GM21447 (cell line): Measurements from ENCODE around the gene SLC30A7.

Experiments
- ATAC-seq: cut with Tn5 transposase; IDR thresholded peaks from one replicate; pipeline ENCODE4 v1.9.1; 2021; ENCODE audit not compliant: unreplicated experiment

The SLC30A7 gene

DNA sequence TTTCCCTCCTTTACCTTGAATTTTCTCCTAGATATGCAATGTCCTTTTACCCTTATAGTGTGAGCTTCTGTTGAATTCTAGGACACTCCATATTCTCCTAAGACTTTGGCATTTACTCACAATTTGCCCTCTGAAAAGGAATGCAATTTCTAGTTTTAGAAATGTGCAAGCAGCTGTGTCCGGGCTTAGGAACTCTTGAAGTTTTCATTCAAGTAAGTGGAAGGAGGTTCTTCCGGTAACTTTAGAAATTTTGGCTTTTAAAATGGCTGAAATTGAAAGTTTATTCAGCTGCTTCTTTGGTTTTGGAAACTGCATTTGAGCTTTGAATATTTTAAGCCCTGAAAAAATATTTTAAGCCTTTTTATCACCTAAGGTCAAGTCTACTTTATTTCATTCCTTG lies 73.4 kb downstream of the SLC30A7 start:
- no peak for ATAC-seq

- ATAC-seq = no peak
Measured at GRCh38 chr1:100971021-100971420, 75.1 kb downstream of the SLC30A7 start.

DNA sequence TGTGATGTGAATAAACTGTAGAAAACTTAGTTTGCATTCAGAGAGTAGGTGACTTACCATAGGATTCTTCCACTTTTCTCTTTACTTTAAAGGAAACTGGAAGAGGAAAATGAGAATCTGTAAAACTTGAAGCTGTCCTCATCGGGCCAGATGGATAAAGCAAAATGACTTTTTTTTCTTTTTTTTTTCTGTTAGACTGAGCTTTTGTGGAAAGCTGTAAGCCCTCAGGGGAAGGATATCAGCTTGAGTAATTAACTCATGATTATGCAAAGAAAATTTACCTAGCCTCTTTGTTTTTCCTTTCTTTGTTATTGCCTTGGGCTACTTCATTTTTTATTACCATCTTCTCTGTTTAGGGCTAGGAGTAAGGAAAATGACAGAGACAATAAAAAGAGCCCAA lies 76.3 kb downstream of the SLC30A7 start:
- ATAC-seq = no peak

DNA sequence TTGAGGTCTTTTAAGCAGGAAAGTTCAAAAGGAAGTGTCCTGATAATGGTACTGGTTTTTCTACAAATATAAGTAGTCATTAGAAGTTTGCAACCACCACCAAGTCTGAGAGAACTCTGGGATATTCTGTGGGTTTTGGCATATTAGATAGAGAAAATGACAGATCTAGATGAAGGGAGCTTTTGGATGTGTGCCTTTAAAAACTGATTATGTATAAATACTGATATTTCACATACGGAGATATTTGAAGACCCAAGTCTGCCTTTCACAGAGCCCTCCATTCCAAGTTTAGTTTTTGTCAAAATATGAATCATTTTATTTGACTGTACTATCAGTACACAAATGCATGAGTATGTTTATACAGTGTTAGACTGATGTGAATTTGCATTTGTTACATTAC lies 81.0 kb downstream of the SLC30A7 start:
- ATAC-seq = no peak

- ATAC-seq = no peak
Measured at GRCh38 chr1:100979631-100980030, 83.7 kb downstream of the SLC30A7 start.

- no peak for ATAC-seq
Measured at GRCh38 chr1:100982793-100983192, 86.9 kb downstream of the SLC30A7 start.

- ATAC-seq = no peak
Measured at GRCh38 chr1:100988121-100988520, 92.2 kb downstream of the SLC30A7 start.

DNA sequence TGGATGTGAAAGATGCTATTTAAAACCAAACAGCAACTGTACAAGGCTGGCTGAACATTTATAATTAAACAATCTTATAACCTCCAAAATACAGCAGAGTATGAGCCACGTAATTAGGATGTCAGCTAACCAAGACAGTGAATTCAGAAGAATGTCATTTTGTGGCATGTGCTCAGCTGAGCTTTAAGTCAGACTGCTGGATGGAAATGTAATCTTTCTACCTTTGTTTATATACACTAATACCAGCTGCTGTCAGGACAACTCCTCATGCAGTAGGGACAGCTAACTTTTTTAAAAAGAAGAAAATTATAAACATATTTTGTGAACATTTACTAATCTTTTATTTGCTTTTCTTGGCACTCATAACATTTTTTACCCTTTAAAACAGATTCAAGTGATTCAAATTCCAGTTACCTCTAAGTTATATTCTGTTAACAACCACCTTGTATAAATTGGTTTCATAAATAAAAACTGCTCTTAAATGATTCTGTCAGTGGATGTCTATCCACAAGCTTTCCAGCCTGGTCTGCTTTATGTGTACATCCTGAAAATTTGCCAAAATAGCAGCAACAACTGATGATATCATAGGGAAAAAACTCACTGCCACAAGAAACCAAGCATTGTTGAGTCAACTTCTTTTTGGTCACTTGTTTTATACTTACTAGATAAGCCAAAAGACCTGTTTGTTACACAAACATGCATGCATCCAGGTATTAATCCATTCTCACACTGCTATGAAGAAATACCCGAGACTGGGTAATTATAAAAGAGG lies 93.6 kb downstream of the SLC30A7 start:
- ATAC-seq = no peak

GRCh38 chr1:100995198-100995988 lies 99.5 kb downstream of the SLC30A7 start:
- no peak for ATAC-seq

GRCh38 chr1:100998426-100998825 lies 102.5 kb downstream of the SLC30A7 start:
- ATAC-seq = no peak

- ATAC-seq = no peak
Measured at GRCh38 chr1:101000131-101000873, 104.4 kb downstream of the SLC30A7 start.

- ATAC-seq = peak; percentile 74
Measured at GRCh38 chr1:101002551-101002950, 106.7 kb downstream of the SLC30A7 start.

GRCh38 chr1:101003012-101003650 lies 107.2 kb downstream of the SLC30A7 start:
- ATAC-seq = no peak

- no peak for ATAC-seq
Measured at GRCh38 chr1:101004061-101004460, 108.2 kb downstream of the SLC30A7 start.

GRCh38 chr1:101004670-101005069 lies 108.8 kb downstream of the SLC30A7 start:
- ATAC-seq = no peak

DNA sequence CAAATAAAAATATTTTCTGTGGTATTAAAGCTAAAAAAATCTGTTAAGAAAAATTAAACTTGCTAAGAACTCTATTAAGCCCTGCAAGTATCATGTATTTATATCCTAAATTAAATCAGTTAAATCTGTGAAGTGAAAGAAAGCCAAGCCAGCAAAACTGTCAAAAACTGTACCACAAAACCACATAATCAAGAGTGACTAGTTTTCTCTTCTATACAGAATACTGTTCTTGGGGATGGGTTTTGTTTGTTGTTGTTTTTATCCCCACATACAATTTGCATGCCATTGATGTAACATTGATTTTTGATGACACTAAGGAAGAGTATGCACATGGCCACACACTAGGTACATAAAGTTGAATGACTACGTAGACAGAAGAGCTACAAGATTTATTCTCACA lies 109.3 kb downstream of the SLC30A7 start:
- ATAC-seq = no peak

GRCh38 chr1:101005871-101006270 lies 110.0 kb downstream of the SLC30A7 start:
- no peak for ATAC-seq

DNA sequence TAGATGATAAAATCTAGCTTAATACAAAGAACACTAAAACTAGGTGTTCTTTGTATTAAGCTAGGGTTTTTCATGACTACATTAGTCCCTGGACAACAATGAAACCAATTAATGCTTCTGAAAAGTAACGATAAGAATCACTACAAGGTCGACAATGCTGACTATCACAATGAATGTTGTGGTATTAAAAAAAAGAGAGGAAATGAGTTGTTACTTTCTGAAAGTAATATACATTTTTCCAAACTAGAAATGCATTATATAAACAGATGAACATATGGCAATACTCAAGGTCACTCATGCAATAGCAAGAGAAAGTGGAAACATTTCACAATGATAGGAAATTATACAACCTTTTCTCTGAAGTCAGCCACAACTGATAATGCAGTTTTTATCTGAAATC lies 110.7 kb downstream of the SLC30A7 start:
- ATAC-seq = no peak

DNA sequence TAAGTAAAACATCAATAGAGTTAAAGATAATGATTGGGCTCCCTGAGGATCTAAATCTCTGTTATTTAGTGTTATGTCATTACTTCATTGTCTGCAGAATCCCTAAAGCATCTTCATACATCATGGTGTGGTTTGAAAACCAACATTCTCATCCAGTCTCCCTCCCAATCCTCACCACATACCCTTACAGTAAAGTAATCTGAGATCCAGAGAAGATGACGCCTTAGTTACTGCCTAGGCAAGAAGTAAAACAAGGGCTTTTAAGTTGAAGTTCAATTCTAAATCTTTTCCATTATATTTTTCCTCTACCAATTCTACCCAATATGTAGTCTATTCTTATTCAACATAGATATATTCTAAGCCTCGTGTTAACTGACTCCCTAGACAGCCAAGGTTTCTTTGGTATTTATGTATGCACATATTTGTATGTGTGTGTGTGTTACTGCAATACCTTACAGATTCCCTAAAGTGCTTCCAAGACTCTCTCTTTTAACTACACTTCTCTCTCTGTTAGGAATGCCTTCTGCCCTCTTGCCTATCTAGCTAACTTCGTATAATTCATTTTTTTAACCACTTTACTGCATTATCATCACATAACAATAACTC lies 112.4 kb downstream of the SLC30A7 start:
- ATAC-seq = no peak

DNA sequence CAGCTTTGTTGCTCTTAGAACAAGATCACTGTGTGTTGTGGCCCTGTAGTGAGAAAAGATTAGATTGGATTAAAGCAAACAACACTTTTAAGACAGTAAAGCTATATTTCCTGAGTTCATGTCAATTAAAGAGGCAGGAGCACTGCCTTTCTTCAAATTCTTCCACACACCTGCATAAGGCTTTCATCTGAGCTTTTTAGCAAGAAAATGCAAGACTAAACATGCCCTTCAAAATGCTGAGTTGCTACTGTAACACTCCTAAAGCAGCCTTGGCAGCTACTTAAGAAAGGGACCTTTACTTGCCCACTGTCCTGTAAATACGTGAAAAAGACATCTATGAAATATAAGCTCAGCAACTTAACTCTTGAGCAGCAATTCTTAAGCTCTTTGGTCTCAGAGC lies 117.9 kb downstream of the SLC30A7 start:
- no peak for ATAC-seq

DNA sequence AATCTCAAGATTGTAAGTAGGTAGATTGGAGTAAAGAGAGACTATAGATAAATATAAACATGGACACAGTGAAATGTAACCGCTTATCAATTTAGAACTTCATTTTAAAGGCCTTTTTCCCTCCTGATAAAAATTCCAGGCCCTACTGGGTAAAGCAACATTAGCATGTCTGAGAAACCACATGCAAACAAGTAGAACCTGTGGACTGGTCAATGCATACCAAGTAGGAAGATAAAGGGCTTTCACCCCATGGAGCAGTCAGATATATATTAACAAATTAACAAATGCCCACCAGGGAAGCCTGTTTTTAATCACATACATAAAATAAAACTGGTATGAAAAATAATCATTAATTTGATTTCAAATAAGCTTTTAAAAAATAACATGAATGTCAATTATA lies 121.6 kb downstream of the SLC30A7 start:
- no peak for ATAC-seq
